Spinal cord (tissue), 10 donors: ENCODE data around the gene SLC39A10. TPM values are rescaled to one million over a fixed set of nuclear protein-coding genes. Genes with fewer than 3 reads are reported as not detected.
A peak's percentile ranks its signal among the peaks of the same experiment; 100 is the strongest.

ENCODE experiments used
- DNase-seq, 6 donors: peaks; one replicate each; pipeline versions ENCODE4 v3.0.0 to v3.0.0-alpha.2; 2013 to 2015; ENCODE audit warnings: low spot score in 6 of 6, low read depth in 4 of 6
- H3K27ac ChIP-seq: one replicate; pipeline ENCODE4 v1.5.1; 2013; ENCODE audit warnings: low read depth, low read length, control low read depth
- H3K27me3 ChIP-seq: one replicate; pipeline ENCODE4 v1.6.1; 2013; ENCODE audit warnings: low read length; ENCODE audit not compliant: control insufficient read depth, insufficient read depth
- H3K36me3 ChIP-seq: one replicate; pipeline ENCODE4 v1.6.1; 2013; ENCODE audit warnings: low read length; ENCODE audit not compliant: control insufficient read depth, insufficient read depth
- H3K4me1 ChIP-seq: one replicate; pipeline ENCODE4 v1.6.1; 2013; ENCODE audit warnings: low read length; ENCODE audit not compliant: control insufficient read depth, insufficient read depth
- H3K4me3 ChIP-seq: one replicate; pipeline ENCODE4 v1.5.1; 2013; ENCODE audit warnings: low read depth, low read length, control low read depth
- H3K9me3 ChIP-seq: one replicate; pipeline ENCODE4 v1.6.1; 2013; ENCODE audit warnings: low read length; ENCODE audit not compliant: control insufficient read depth, insufficient read depth
- WGBS: methylation state at CpG from one replicate; pipeline ENCODE4 v1.1.5; 2013; ENCODE audit warnings: missing lambda C conversion rate; ENCODE audit not compliant: insufficient coverage; 5-methylcytosine and 5-hydroxymethylcytosine counted together
- polyA plus RNA-seq, 2 donors: library from polyadenylated mRNA; unstranded; fragments of 120-200 nt; gene quantifications; one replicate each; pipeline ENCODE4 v1.2.1, GENCODE V29; 2013; ENCODE audit not compliant: insufficient read length in 2 of 2
- total RNA-seq, 2 donors: library from RNA; depleted of rRNA in 1 of 2; stranded (reverse); fragments of 120-200 nt in 1 of 2; fragments of >200 nt in 1 of 2; gene quantifications; one replicate each; pipeline versions ENCODE4 v1.2.3 to v1.2.4, GENCODE V29; 2013 to 2014
- donor health status: healthy.

Gene SLC39A10
- total and polyA plus RNA-seq, 4 donors = 67.2 to 113 (median 90.3) TPM

DNA sequence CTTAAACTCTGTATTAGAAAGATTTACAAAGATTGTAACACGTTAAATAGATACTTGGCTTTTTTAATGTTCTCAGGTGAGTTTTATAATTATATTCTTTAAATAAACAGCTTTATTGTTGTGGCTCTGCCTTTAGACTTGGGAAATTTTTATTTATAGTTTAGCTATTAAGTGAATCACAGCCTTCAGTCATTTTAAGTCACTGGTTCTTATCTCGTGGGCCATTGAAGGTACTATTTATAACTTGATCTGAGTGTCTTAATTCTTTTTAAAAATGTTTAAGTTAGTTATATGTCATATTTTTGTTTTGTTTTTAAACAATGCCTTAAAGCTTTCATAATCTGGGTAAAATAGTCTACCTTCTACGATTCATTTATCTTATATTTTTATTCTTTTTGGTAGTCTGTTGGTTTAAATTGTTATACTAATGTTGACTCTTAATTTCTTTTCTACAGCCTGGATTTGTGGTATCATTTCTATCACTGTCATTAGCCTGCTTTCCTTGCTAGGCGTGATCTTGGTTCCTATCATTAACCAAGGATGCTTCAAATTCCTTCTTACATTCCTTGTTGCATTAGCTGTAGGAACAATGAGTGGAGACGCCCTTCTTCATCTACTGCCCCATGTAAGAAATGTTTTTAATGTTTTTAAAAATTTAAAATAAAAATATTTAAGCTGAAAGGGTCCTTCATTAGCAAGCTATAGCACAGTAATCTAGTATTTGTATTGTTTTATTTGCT, 49.3 kb downstream of the SLC39A10 start:
- Histone ChIP-seq H3K27me3 (no peaks in the 10 kb centered on the region), H3K9me3 (no peaks in the 10 kb centered on the region), H3K4me1 (no peaks in the 10 kb centered on the region), H3K36me3 (peaks cover 8% of the 10 kb centered on the region), H3K27ac (no peak overlapping the region), H3K4me3 (no peak overlapping the region)
- no CpG with 5 or more reads among the region's 5 CpGs for WGBS
- no peak for DNase-seq

DNA sequence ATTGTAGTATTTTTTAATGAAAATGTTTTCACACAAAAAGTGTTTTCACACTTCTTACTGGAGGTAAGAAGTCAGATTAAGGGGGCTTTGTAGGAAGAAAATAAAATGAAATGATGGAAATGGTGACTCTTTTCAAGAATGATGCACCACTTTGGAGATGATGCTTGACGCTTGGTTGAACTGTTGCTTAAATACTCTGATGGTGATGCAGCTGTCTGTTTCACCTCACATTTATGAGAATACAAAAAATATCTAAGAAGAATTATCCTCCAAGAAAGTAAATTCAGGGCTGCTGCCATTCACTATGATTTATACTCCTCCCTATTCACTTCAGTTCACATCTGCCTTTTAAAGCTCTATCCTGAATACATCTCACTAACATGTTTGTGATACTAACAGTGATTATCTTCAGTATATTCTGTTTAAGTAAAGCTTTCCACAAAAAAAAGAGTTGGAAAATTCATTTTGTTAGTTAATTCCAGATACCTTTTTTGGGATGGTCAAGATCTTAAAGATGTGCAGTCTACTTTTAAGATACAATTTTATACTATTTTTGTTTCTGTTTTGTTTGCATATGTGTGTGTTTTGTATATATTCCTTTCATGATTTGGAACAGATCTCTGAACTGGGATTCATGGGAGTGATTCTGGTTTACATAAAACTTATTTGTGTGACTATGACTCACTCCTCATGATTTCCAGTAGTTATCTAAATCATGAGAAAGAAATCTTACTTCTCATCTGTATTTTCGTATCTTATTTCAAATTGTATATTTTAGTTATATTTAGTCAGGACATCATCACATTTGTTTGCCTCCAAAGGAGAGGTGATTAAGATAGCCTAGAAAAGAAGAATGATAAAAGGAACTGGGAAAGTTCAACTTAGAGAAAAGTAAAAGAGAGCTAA, 53.1 kb downstream of the SLC39A10 start:
- DNase-seq = no peak
- no CpG with 5 or more reads among the region's 2 CpGs for WGBS
- no peaks in the 10 kb centered on the region for H3K27me3 ChIP-seq

DNA sequence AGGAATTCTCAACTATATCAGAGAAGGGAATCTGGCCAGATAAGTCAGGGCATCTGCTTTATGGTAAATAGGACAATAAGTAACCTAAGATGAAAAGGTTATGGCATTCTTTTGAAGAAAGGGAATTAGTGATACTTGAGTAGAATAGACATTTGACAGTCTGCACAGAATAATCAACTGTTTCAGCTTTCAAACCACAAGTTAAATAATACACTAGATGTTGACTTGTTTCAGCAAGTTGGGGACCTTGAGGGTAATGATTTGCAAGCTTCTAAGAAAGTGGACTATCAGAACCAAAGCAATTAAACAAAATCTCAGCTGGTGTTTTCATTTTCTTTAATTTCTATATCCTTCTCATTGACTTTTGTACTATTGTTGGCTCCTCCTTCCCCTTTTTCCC, 54.5 kb downstream of the SLC39A10 start:
- H3K27me3 ChIP-seq = no peaks in the 10 kb centered on the region
- H3K4me1 ChIP-seq = no peaks in the 10 kb centered on the region
- no peak for DNase-seq
- H3K27ac ChIP-seq = no peak overlapping the region
- H3K36me3 ChIP-seq = peaks cover 9% of the 10 kb centered on the region
- no peaks in the 10 kb centered on the region for H3K9me3 ChIP-seq
- no peak overlapping the region for H3K4me3 ChIP-seq

More for the DNA sequence above, 53.1 kb downstream of the SLC39A10 start:
- Histone ChIP-seq H3K27ac (no peak overlapping the region), H3K4me1 (no peaks in the 10 kb centered on the region), H3K36me3 (peaks cover 9% of the 10 kb centered on the region), H3K4me3 (no peak overlapping the region), H3K9me3 (no peaks in the 10 kb centered on the region)

DNA sequence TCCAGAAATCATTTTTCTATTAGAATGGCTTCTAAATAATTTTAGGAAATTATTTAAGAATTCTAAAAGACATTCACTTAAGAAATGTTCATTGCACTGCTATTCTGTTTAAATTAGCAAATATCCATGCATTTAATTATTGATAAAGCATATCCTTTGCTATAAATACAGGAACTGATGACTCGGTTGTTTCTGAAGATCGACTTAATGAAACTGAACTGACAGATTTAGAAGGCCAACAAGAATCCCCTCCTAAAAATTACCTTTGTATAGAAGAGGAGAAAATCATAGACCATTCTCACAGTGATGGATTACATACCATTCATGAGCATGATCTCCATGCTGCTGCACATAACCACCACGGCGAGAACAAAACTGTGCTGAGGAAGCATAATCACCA, 59.4 kb downstream of the SLC39A10 start:
- Histone ChIP-seq H3K4me3 (no peak overlapping the region), H3K27ac (no peak overlapping the region), H3K4me1 (no peaks in the 10 kb centered on the region), H3K9me3 (no peaks in the 10 kb centered on the region), H3K27me3 (no peaks in the 10 kb centered on the region), H3K36me3 (peaks cover 12% of the 10 kb centered on the region)
- no peak for DNase-seq
- no CpG with 5 or more reads among the region's 4 CpGs for WGBS

DNA sequence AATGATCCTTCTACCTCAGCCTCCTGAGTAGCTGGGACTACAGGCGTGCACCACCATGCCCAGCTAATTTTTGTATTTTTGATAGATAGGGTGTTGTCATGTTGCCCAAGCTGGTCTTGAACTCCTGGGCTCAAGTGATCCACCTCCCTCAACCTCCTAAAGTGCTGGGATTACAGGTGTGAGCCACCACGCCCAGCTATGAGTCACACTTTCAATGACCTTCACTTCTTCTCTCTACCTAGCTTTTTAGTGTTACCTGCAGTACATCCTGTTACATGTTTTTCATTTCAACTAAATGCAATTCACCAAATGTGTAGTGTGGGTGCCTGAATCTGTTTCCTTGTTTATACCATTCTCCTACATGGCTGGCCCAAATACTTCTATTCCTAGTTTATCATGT, 64.0 kb downstream of the SLC39A10 start:
- Histone ChIP-seq H3K27me3 (no peaks in the 10 kb centered on the region), H3K36me3 (peaks cover 8% of the 10 kb centered on the region), H3K27ac (no peak overlapping the region), H3K4me3 (no peak overlapping the region), H3K4me1 (no peaks in the 10 kb centered on the region), H3K9me3 (no peaks in the 10 kb centered on the region)
- DNase-seq = no peak
- WGBS = no CpG with 5 or more reads among the region's 2 CpGs

DNA sequence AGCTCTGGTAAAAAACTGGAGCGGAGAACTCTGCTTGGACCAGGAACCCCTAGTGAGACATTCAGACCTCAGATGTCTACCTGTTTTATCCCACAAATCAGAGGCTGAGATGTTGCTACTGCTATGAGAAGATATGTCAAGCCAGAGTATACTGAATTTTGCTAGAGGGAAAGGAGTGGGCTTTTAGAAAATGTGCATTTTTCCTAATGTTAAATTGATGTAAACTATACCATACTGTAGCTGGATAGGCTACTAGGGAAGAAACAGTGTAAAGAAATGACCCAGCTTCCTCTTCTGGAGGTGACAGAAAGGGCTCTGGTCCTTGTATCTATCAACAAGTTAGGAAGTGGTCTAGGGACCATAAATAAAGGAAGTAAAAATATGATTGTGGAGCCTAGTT, 65.0 kb downstream of the SLC39A10 start:
- Histone ChIP-seq H3K9me3 (no peaks in the 10 kb centered on the region), H3K4me1 (no peaks in the 10 kb centered on the region), H3K4me3 (no peak overlapping the region), H3K27me3 (no peaks in the 10 kb centered on the region), H3K27ac (no peak overlapping the region), H3K36me3 (peaks cover 8% of the 10 kb centered on the region)
- no CpG with 5 or more reads among the region's 1 CpG for WGBS
- DNase-seq = no peak

DNA sequence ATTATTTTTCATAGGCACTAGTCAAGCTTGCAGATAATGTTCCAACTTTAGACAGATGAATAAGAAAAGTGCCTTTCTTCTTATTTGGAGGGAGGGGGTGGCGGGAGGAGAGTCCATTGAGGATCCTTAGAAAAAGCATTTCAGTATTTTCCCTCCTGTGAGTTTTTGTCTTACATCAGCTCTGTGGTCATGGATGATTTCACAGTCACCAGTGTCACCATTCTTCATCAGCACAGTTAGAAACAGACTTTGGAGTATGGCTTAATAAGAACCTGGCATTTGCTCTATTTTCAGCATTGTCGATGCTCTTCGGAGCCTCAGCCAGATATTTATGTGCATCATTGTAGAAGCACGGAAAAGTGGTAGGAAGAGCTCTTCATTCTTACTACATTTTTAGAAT, 70.1 kb downstream of the SLC39A10 start:
- peaks cover 8% of the 10 kb centered on the region for H3K36me3 ChIP-seq
- H3K4me3 ChIP-seq = no peak overlapping the region
- no peak overlapping the region for H3K27ac ChIP-seq
- no CpG with 5 or more reads among the region's 4 CpGs for WGBS
- no peaks in the 10 kb centered on the region for H3K9me3 ChIP-seq
- H3K4me1 ChIP-seq = no peaks in the 10 kb centered on the region
- H3K27me3 ChIP-seq = no peaks in the 10 kb centered on the region
- peak in 1 of 6 donors; percentile 26 for DNase-seq

DNA sequence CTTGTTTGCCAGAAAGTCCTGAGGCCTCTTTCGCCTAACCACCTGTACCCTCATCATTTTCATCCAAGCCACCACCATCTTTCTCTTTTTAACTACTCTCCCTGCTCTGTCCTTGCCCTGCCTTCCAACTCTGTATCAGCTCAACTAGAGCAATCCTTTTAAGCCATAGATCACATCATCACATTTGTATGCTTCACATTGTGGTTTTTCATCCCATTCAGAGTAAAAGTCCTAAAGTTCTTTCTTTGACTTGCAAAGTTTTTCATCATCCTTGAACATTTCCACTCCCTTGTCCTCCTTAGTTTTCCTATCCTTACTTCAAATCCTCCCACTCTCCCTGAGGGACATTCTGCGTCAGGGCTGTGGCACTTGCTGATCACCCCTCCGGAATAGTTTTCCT, 73.9 kb downstream of the SLC39A10 start:
- H3K4me1 ChIP-seq = no peaks in the 10 kb centered on the region
- H3K36me3 ChIP-seq = peaks cover 12% of the 10 kb centered on the region
- no peak overlapping the region for H3K4me3 ChIP-seq
- DNase-seq = no peak
- H3K27ac ChIP-seq = no peak overlapping the region
- no peaks in the 10 kb centered on the region for H3K9me3 ChIP-seq
- 95% methylated on average over 2 of the region's 3 CpGs for WGBS
- H3K27me3 ChIP-seq = no peaks in the 10 kb centered on the region

DNA sequence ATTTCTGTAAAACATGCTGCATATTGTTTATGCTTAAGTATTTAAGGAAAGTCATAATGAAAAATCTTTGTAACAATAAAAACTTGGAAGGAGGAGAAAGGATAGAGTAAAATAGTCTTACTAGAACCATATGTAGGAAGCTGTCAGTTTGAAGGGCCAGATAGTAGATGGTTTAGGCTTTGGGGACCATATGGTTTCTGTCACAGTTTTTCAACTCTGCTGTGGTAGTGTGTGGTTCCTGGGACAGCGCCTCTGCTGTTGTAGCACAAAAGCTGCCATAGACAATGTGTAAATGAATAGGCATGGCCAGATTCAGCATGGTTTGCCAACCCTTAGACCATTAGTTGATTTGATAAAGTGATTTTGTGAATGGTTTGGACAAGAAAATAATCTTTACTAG, 75.5 kb downstream of the SLC39A10 start:
- Histone ChIP-seq H3K27me3 (no peaks in the 10 kb centered on the region), H3K4me3 (no peak overlapping the region), H3K36me3 (peaks cover 12% of the 10 kb centered on the region), H3K4me1 (no peaks in the 10 kb centered on the region), H3K27ac (no peak overlapping the region), H3K9me3 (no peaks in the 10 kb centered on the region)
- WGBS = 100% methylated on average over 1 of the region's 1 CpG
- DNase-seq = peak in 1 of 6 donors; percentile 35

DNA sequence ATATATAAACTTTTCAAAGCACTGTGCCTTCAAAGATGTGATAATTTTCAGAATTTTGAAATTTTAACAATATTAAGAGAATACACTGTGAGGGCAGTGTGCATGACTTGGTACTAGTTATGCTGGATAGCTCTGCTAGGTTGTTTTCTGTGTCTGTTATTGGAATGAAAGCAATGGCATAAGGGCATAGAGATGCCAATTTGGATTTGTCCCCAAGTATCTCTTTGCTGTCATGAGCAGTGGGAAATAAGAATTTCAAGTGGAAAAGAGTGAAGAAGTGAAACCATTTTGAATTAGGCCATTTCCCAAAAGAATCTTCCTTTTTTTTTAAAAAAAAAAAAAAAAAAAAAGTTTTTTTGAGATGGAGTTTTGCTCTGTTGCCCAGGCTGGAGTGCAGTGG, 76.8 kb downstream of the SLC39A10 start:
- H3K9me3 ChIP-seq = no peaks in the 10 kb centered on the region
- no peak overlapping the region for H3K4me3 ChIP-seq
- H3K4me1 ChIP-seq = no peaks in the 10 kb centered on the region
- peak in 1 of 6 donors; percentile 51 for DNase-seq
- no peak overlapping the region for H3K27ac ChIP-seq
- peaks cover 12% of the 10 kb centered on the region for H3K36me3 ChIP-seq
- no peaks in the 10 kb centered on the region for H3K27me3 ChIP-seq
